A549 (cell line): ENCODE measurements around the gene WRNIP1. TPM values are rescaled to one million over a fixed set of nuclear protein-coding genes. Genes with fewer than 3 reads are reported as not detected.

Experiments
- ATAC-seq, 2 experiments: fragments of 200-7000 bp in 1 of 2; fragments of >200 bp in 1 of 2; cut with Nextera tagmentation in 1 of 2; cut with Tn5 transposase in 1 of 2; 3 replicates each; pipeline versions ENCODE4 v1.8.0 to v1.9.1; 2018 to 2020; ENCODE audit warnings: mild to moderate bottlenecking in 1 of 2, moderate library complexity in 1 of 2
- CTCF ChIA-PET: fragments of 300-600 bp; sonication (Branson Sonifier 250); formaldehyde crosslinking; extraction: SDS; loops from one replicate; lab custom pipeline; 2021; ENCODE audit warnings: antibody characterized with exemption, inconsistent platforms; lab: Yijun Ruan, JAX
- POLR2A ChIA-PET: fragments of 350-600 bp; formaldehyde crosslinking; extraction: SDS; loops from one replicate; lab custom pipeline; 2021; ENCODE audit warnings: antibody characterized with exemption, inconsistent platforms; lab: Yijun Ruan, JAX
- DNase-seq, 2 experiments: peaks; one replicate each; pipeline versions ENCODE4 v3.0.0 to v3.0.0-alpha.2; 2011 to 2016; ENCODE audit warnings: low read depth in 1 of 2, low spot score in 1 of 2
- FAIRE-seq: peaks from 2 replicates; lab custom pipeline; 2011; peaks lifted over from hg19 to GRCh38; lab: Jason Lieb, UNC
- H3K27ac ChIP-seq, 2 experiments: fragments of >200 bp; sonication (Bioruptor Twin); formaldehyde crosslinking; 3 replicates each; pipeline ENCODE4 v1.5.1; 2016 to 2017
- H3K4me1 ChIP-seq: fragments of >200 bp; sonication (Bioruptor Twin); formaldehyde crosslinking; 3 replicates; pipeline ENCODE4 v1.6.1; 2016
- H3K4me2 ChIP-seq: fragments of >200 bp; sonication (Bioruptor Twin); formaldehyde crosslinking; 3 replicates; pipeline ENCODE4 v1.6.1; 2016
- H3K4me3 ChIP-seq: fragments of >200 bp; sonication (Bioruptor Twin); formaldehyde crosslinking; 3 replicates; pipeline ENCODE4 v1.5.1; 2016
- H3K9me3 ChIP-seq: fragments of >200 bp; sonication (Bioruptor Twin); formaldehyde crosslinking; 3 replicates; pipeline ENCODE4 v1.6.1; 2016
- BCL3 ChIP-seq: fragments of >200 bp; sonication (Bioruptor Twin); formaldehyde crosslinking; IDR thresholded peaks from 3 replicates; pipeline ENCODE4 v1.6.1; 2016
- CBX2 ChIP-seq: fragments of 200-600 bp; sonication (generic); IDR thresholded peaks from 2 replicates; pipeline ENCODE4 v1.6.1; 2016; ENCODE audit warnings: low read depth, mild to moderate bottlenecking, borderline replicate concordance
- CBX8 ChIP-seq: fragments of 200-600 bp; sonication (generic); IDR thresholded peaks from 2 replicates; pipeline ENCODE4 v1.6.1; 2016
- E2F6 ChIP-seq: IDR thresholded peaks from 2 replicates; pipeline ENCODE4 v1.6.1; 2012; ENCODE audit warnings: low read depth, borderline replicate concordance
- EHMT2 ChIP-seq: fragments of 200-600 bp; sonication (generic); IDR thresholded peaks from 2 replicates; pipeline ENCODE4 v1.6.1; 2016; ENCODE audit warnings: antibody characterized with exemption, low read depth, mild to moderate bottlenecking, moderate library complexity
- EP300 ChIP-seq, 2 experiments: fragments of >200 bp; sonication (Bioruptor Twin); formaldehyde crosslinking; IDR thresholded peaks; 2 replicates in 1 of 2; 3 replicates in 1 of 2; pipeline ENCODE4 v1.6.1; 2016 to 2017
- ESRRA ChIP-seq: fragments of 150-350 bp; IDR thresholded peaks from 2 replicates; pipeline ENCODE4 v1.6.1; 2014; ENCODE audit warnings: mild to moderate bottlenecking, low read length, borderline replicate concordance
- FOSB ChIP-seq: fragments of 250-450 bp; sonication (Bioruptor Pico); IDR thresholded peaks from 2 replicates; pipeline ENCODE4 v1.5.0; 2020; ENCODE audit warnings: mild to moderate bottlenecking, moderate library complexity
- FOSL2 ChIP-seq, 2 experiments: fragments of 450-650 bp in 1 of 2; fragments of >200 bp in 1 of 2; sonication (Bioruptor Twin) in 1 of 2; formaldehyde crosslinking; IDR thresholded peaks; 2 replicates each; pipeline versions ENCODE4 v1.5.0 to v1.6.1; 2016 to 2020; ENCODE audit warnings: mild to moderate bottlenecking in 1 of 2, moderate library complexity in 1 of 2
- FOXS1 ChIP-seq: fragments of 250-450 bp; sonication (Bioruptor Pico); IDR thresholded peaks from 2 replicates; pipeline ENCODE4 v1.5.0; 2020; ENCODE audit warnings: mild to moderate bottlenecking, moderate library complexity
- HDAC2 ChIP-seq: fragments of 200-600 bp; sonication (generic); IDR thresholded peaks from 2 replicates; pipeline ENCODE4 v1.6.1; 2016
- HES2 ChIP-seq: fragments of >200 bp; sonication (Bioruptor Twin); formaldehyde crosslinking; IDR thresholded peaks from 2 replicates; pipeline ENCODE4 v1.6.1; 2016
- HOXA7 ChIP-seq: fragments of 250-450 bp; sonication (Bioruptor Pico); IDR thresholded peaks from 2 replicates; pipeline ENCODE4 v1.5.0; 2020; ENCODE audit warnings: mild to moderate bottlenecking, moderate library complexity
- JUN ChIP-seq, 2 experiments: fragments of >200 bp; sonication (Bioruptor Twin); formaldehyde crosslinking; IDR thresholded peaks; 2 replicates in 1 of 2; 3 replicates in 1 of 2; pipeline ENCODE4 v1.6.1; 2016 to 2017
- KDM5A ChIP-seq: fragments of 200-600 bp; sonication (generic); IDR thresholded peaks from 2 replicates; pipeline ENCODE4 v1.6.1; 2016; ENCODE audit warnings: antibody characterized with exemption, mild to moderate bottlenecking
- MAFK ChIP-seq: fragments of 450-650 bp; IDR thresholded peaks from 2 replicates; pipeline ENCODE4 v1.6.1; 2014; ENCODE audit not compliant: partially characterized antibody
- MAZ ChIP-seq: fragments of 150-350 bp; IDR thresholded peaks from 2 replicates; pipeline ENCODE4 v1.6.1; 2014; ENCODE audit warnings: antibody characterized with exemption, low read depth, low read length, borderline replicate concordance
- NFE2L2 ChIP-seq: fragments of 150-350 bp; conservative IDR thresholded peaks from 2 replicates; pipeline ENCODE4 v1.6.1; 2014; ENCODE audit warnings: low read length
- PHF8 ChIP-seq: fragments of 200-600 bp; sonication (generic); IDR thresholded peaks from 2 replicates; pipeline ENCODE4 v1.6.1; 2016; ENCODE audit warnings: low read depth, mild to moderate bottlenecking, antibody characterized with exemption, moderate library complexity, borderline replicate concordance
- RAD21 ChIP-seq, 2 experiments: fragments of >200 bp in 1 of 2; sonication (Bioruptor Twin) in 1 of 2; formaldehyde crosslinking in 1 of 2; IDR thresholded peaks in 1 of 2; conservative IDR thresholded peaks in 1 of 2; 2 replicates in 1 of 2; 3 replicates in 1 of 2; pipeline ENCODE4 v1.6.1; 2012 to 2018; ENCODE audit warnings: inconsistent platforms in 1 of 2
- RARB ChIP-seq: fragments of 250-450 bp; sonication (Bioruptor Pico); IDR thresholded peaks from 2 replicates; pipeline ENCODE4 v1.8.0; 2021; ENCODE audit warnings: mild to moderate bottlenecking, moderate library complexity
- RCOR1 ChIP-seq: fragments of 150-350 bp; IDR thresholded peaks from 2 replicates; pipeline ENCODE4 v1.6.1; 2014; ENCODE audit warnings: antibody characterized with exemption, low read length, low read depth
- RNF2 ChIP-seq: fragments of 200-600 bp; sonication (generic); IDR thresholded peaks from 2 replicates; pipeline ENCODE4 v1.6.1; 2016; ENCODE audit warnings: low read depth, mild to moderate bottlenecking, antibody characterized with exemption, moderate library complexity, borderline replicate concordance
- SREBF2 ChIP-seq: fragments of 450-650 bp; IDR thresholded peaks from 2 replicates; pipeline ENCODE4 v1.6.1; 2014; ENCODE audit warnings: mild to moderate bottlenecking, moderate library complexity
- TP53 ChIP-seq: fragments of 250-450 bp; sonication (Bioruptor Pico); IDR thresholded peaks from 2 replicates; pipeline ENCODE4 v1.5.0; 2021; ENCODE audit warnings: mild to moderate bottlenecking, moderate library complexity
- USF2 ChIP-seq: fragments of 450-650 bp; IDR thresholded peaks from 2 replicates; pipeline ENCODE4 v1.6.1; 2014; ENCODE audit warnings: antibody characterized with exemption
- ZC3H11A ChIP-seq: fragments of 450-650 bp; IDR thresholded peaks from 2 replicates; pipeline ENCODE4 v1.6.1; 2014; ENCODE audit warnings: antibody characterized with exemption, mild to moderate bottlenecking
- ZNF302 ChIP-seq: fragments of 250-450 bp; sonication (Bioruptor Pico); IDR thresholded peaks from 2 replicates; pipeline ENCODE4 v1.9.0; 2021; ENCODE audit warnings: inconsistent platforms, mild to moderate bottlenecking, moderate library complexity
- ZSCAN20 ChIP-seq: fragments of 250-450 bp; sonication (Bioruptor Pico); IDR thresholded peaks from 2 replicates; pipeline ENCODE4 v1.8.0; 2022; ENCODE audit warnings: mild to moderate bottlenecking, moderate library complexity
- WGBS: methylation state at CpG from one replicate; pipeline ENCODE4 v1.1.6; 2017; ENCODE audit errors: missing lambda C conversion rate; 5-methylcytosine and 5-hydroxymethylcytosine counted together
- polyA plus RNA-seq, 4 experiments: library from polyadenylated mRNA; depleted of rRNA in 3 of 4; stranded (reverse); fragments of >200 nt; fragmentation: RNase III in 1 of 4; extraction: RNeasy Plus Mini Kit Qiagen cat#74134 plus additional on column Dnase treatment in 1 of 4; gene quantifications; 2 replicates in 3 of 4; 3 replicates in 1 of 4; pipeline ENCODE4 v1.2.3, GENCODE V29; 2011 to 2017
- TF ChIP-seq, protein P1 (sequence below): fragments of 250-450 bp; sonication (Bioruptor Pico); IDR thresholded peaks from 2 replicates; pipeline ENCODE4 v1.5.0; 2020; ENCODE audit warnings: low read depth, mild to moderate bottlenecking, moderate library complexity
- TF ChIP-seq, protein P2 (sequence below): IDR thresholded peaks from 2 replicates; pipeline ENCODE4 v1.6.1; 2012

Gene WRNIP1
- polyA plus RNA-seq, 2 of the 4 experiments (the other 2 are of a cell fraction), result 27.7 to 32.2 TPM

GRCh38 chr6:2770171-2770570 lies 5.0 kb downstream of the WRNIP1 start:
- no peak for FAIRE-seq
- DNase-seq, result no peak
- ChIA-PET POLR2A (no interaction called here), CTCF (interaction anchor here (0.9 to 4.5 kb wide), 4 partner anchors 7 to 1174 kb away, joined by 3 to 24 read pairs (median 4); partner anchors contain the start of gene MYLK4)
- no peak overlapping the region for H3K4me2 ChIP-seq
- peaks cover 29% of the 10 kb centered on the region; the same call in 2 of the 3 replicates for H3K4me1 ChIP-seq
- H3K4me3 ChIP-seq, result no peak overlapping the region
- no peak overlapping the region for H3K27ac ChIP-seq
- 76% methylated on average over 12 of the region's 13 CpGs for WGBS
- no peaks in the 10 kb centered on the region for H3K9me3 ChIP-seq
- ATAC-seq, result no peak
- TF ChIP-seq USF2, result no peak
- TF ChIP-seq CBX2, result no peak
- no peak for TF ChIP-seq EHMT2
- no peak for TF ChIP-seq EP300 (IDR thresholded peaks at IDR 0.05)
- no peak for TF ChIP-seq TP53 (CRISPR knock-in tag)
- TF ChIP-seq MAFK, result no peak
- TF ChIP-seq, protein P1, sequence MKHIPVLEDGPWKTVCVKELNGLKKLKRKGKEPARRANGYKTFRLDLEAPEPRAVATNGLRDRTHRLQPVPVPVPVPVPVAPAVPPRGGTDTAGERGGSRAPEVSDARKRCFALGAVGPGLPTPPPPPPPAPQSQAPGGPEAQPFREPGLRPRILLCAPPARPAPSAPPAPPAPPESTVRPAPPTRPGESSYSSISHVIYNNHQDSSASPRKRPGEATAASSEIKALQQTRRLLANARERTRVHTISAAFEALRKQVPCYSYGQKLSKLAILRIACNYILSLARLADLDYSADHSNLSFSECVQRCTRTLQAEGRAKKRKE (CRISPR knock-in tag), result no peak
- TF ChIP-seq ESRRA, result no peak
- no peak for TF ChIP-seq ZC3H11A
- TF ChIP-seq RCOR1, result no peak
- no peak for TF ChIP-seq PHF8
- TF ChIP-seq E2F6, result no peak
- TF ChIP-seq FOXS1 (CRISPR knock-in tag), result no peak
- TF ChIP-seq HOXA7, result no peak
- no peak for TF ChIP-seq ZSCAN20 (CRISPR knock-in tag)
- TF ChIP-seq FOSB, result no peak
- no peak for TF ChIP-seq SREBF2
- TF ChIP-seq JUN (IDR thresholded peaks at IDR 0.05), result no peak
- TF ChIP-seq, protein P2, sequence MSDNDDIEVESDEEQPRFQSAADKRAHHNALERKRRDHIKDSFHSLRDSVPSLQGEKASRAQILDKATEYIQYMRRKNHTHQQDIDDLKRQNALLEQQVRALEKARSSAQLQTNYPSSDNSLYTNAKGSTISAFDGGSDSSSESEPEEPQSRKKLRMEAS, result no peak
- no peak for TF ChIP-seq NFE2L2

- Histone ChIP-seq H3K4me2 (no peak overlapping the region), H3K4me1 (peaks cover 29% of the 10 kb centered on the region; the same call in 2 of the 3 replicates), H3K9me3 (no peaks in the 10 kb centered on the region), H3K27ac (no peak overlapping the region), H3K4me3 (no peak overlapping the region)
- FAIRE-seq (no peak), DNase-seq (no peak), ATAC-seq (no peak)
- TF ChIP-seq RARB (CRISPR knock-in tag) (no peak), HDAC2 (no peak), RAD21 (conservative IDR thresholded peaks at IDR 0.05 in 1 of 2, IDR thresholded peaks at IDR 0.05 in 1 of 2) (no peak), CBX2 (no peak), FOSL2 (IDR thresholded peaks at IDR 0.05) (no peak), FOSL2 (CRISPR knock-in tag; IDR thresholded peaks at IDR 0.05) (no peak), BCL3 (no peak), RNF2 (no peak), MAZ (no peak), ZNF302 (no peak), HOXA7 (no peak), CBX8 (no peak), KDM5A (no peak), HES2 (no peak)
- TF ChIP-seq, protein P2, result no peak
- 92% methylated on average over 4 of the region's 4 CpGs for WGBS
- POLR2A ChIA-PET, result no interaction called here
- CTCF ChIA-PET, result interaction anchor here (0.8 to 4.5 kb wide), 3 partner anchors 13 to 33 kb away, joined by 3 to 24 read pairs (median 3); no protein-coding TSS in a partner anchor
Measured at GRCh38 chr6:2771079-2771478, 5.9 kb downstream of the WRNIP1 start.
